WI38 (cell line): Measurements from ENCODE around the gene NOC4L.
A peak's percentile ranks its signal among the peaks of the same experiment; 100 is the strongest.

ENCODE experiments used
- H3K4me3 ChIP-seq: 2 replicates; pipeline ENCODE4 v1.5.1; 2011; ENCODE audit warnings: low read depth, mild to moderate bottlenecking, control low read depth, low read length
- CTCF ChIP-seq: IDR thresholded peaks from 2 replicates; pipeline ENCODE4 v1.5.1; 2012; ENCODE audit warnings: low read depth, mild to moderate bottlenecking, control low read depth, low read length

NOC4L gene

GRCh38 chr12:132163911-132164288 lies 19.6 kb downstream of the NOC4L start:
- TF ChIP-seq CTCF = 0 out of 2 replicates have a peak, but pooled peaks have one; percentile 4
- no peak overlapping the region for H3K4me3 ChIP-seq

GRCh38 chr12:132164426-132164825 lies 20.2 kb downstream of the NOC4L start:
- no peak for TF ChIP-seq CTCF

GRCh38 chr12:132165584-132165983 lies 21.3 kb downstream of the NOC4L start:
- TF ChIP-seq CTCF = no peak

More at GRCh38 chr12:132164426-132164825, 20.2 kb downstream of the NOC4L start:
- no peak overlapping the region for H3K4me3 ChIP-seq

GRCh38 chr12:132166093-132166492 lies 21.8 kb downstream of the NOC4L start:
- H3K4me3 ChIP-seq = no peak overlapping the region
- TF ChIP-seq CTCF = no peak

More at GRCh38 chr12:132165584-132165983, 21.3 kb downstream of the NOC4L start:
- H3K4me3 ChIP-seq = no peak overlapping the region

- no peak overlapping the region for H3K4me3 ChIP-seq
Measured at GRCh38 chr12:132166801-132167591, 22.7 kb downstream of the NOC4L start.

GRCh38 chr12:132167611-132168310 lies 23.5 kb downstream of the NOC4L start:
- H3K4me3 ChIP-seq = no peak overlapping the region
- TF ChIP-seq CTCF = no peak

More at GRCh38 chr12:132166801-132167591, 22.7 kb downstream of the NOC4L start:
- TF ChIP-seq CTCF = no peak
